ENCODE results near the gene HDAC4. TPM values are rescaled to one million over a fixed set of nuclear protein-coding genes. Genes with fewer than 3 reads are reported as not detected.
A peak's percentile ranks its signal among the peaks of the same experiment; 100 is the strongest.

Gene HDAC4
- total and polyA plus RNA-seq, 4 donors, result 6.8 to 75.5 (median 30.2) TPM

GRCh38 chr2:239019183-239019581, 381.6 kb downstream of the HDAC4 start:
- no peaks in the 10 kb centered on the region for H3K4me1 ChIP-seq (ENCODE audit: control insufficient read depth in 1 of 2, insufficient read depth in 2 of 2, low read length in 2 of 2)
- intact Hi-C loops (cut with DNase I), result no loop called here
- no peak overlapping the region for H3K4me3 ChIP-seq (ENCODE audit: low read length in 2 of 2)
- 78 to 95% methylated on average over 6 of the region's 6 CpGs for WGBS, 2 donors
- H3K9me3 ChIP-seq (ENCODE audit: control insufficient read depth, low read length), result no peaks in the 10 kb centered on the region
- H3K27me3 ChIP-seq (ENCODE audit: control insufficient read depth in 1 of 2, insufficient read depth in 2 of 2, low read length in 1 of 2), result no peaks in the 10 kb centered on the region
- H3K27ac ChIP-seq (ENCODE audit: low read depth in 1 of 2, low read length in 2 of 2), result no peak overlapping the region
- ATAC-seq (ENCODE audit: low FRiP score) (no peak), DNase-seq (peak in 1 of 2 donors; percentile 54)
- no peaks in the 10 kb centered on the region for H3K36me3 ChIP-seq (ENCODE audit: control insufficient read depth in 1 of 2, insufficient read depth in 2 of 2, low read length in 1 of 2)

DNA sequence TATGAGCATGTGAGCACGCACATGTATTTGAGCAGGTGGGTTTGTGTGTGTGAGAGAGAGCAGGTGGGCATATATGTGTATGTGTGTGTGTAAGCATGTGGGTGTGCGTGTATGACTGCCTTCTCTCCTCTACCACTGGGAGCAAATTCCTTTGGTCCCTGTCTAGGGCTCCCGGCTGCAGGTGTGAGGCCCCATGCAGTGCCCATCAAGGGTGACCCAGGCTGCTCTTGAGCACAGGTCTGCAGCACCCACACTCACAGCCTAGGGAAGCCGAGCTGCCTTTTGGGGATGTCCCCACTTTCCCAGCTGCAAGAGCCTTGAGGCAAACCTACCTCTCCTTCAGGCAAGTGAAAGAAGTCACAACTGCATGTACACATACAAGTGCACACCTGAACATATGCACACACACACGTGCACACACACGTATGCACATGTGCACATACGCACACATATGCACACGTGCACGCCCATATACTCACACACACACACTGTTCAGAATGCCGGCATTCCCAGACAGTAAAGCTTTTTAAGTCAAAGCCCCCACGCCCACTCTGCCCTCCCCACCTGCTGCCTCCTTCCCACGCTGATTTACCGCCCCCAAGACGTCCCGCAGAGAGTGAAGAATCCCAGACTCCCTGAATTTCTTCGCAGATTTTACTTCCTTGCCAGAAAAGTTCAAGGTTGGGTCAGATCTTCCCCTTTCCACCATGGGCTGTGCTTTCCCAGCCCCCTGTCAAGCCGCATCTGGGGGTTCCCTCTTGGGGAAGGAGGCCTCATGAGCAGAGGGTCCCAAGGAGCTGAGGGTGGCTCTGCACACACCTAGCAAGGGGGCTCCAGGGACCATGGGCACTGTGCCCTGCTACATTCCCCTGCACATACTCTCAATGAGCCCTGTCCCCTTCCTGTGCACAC, 382.3 kb downstream of the HDAC4 start:
- no peaks in the 10 kb centered on the region for H3K36me3 ChIP-seq (ENCODE audit: control insufficient read depth in 1 of 2, insufficient read depth in 2 of 2, low read length in 1 of 2)
- no peaks in the 10 kb centered on the region for H3K9me3 ChIP-seq (ENCODE audit: control insufficient read depth, low read length)
- no peak overlapping the region for H3K4me3 ChIP-seq (ENCODE audit: low read length in 2 of 2)
- H3K27ac ChIP-seq (ENCODE audit: low read depth in 1 of 2, low read length in 2 of 2), result no peak overlapping the region
- DNase-seq (peak in 1 of 2 donors; percentile 27), ATAC-seq (ENCODE audit: low FRiP score) (no peak)
- 51 to 66% methylated on average over 17 of the region's 17 CpGs for WGBS, 2 donors
- no peaks in the 10 kb centered on the region for H3K4me1 ChIP-seq (ENCODE audit: control insufficient read depth in 1 of 2, insufficient read depth in 2 of 2, low read length in 2 of 2)
- H3K27me3 ChIP-seq (ENCODE audit: control insufficient read depth in 1 of 2, insufficient read depth in 2 of 2, low read length in 1 of 2), result no peaks in the 10 kb centered on the region
- intact Hi-C loops (cut with DNase I), result no loop called here

- Histone ChIP-seq H3K27ac (ENCODE audit: low read depth in 1 of 2, low read length in 2 of 2) (no peak overlapping the region), H3K9me3 (ENCODE audit: control insufficient read depth, low read length) (no peaks in the 10 kb centered on the region), H3K4me3 (ENCODE audit: low read length in 2 of 2) (no peak overlapping the region), H3K36me3 (ENCODE audit: control insufficient read depth in 1 of 2, insufficient read depth in 2 of 2, low read length in 1 of 2) (no peaks in the 10 kb centered on the region), H3K4me1 (ENCODE audit: control insufficient read depth in 1 of 2, insufficient read depth in 2 of 2, low read length in 2 of 2) (no peaks in the 10 kb centered on the region), H3K27me3 (ENCODE audit: control insufficient read depth in 1 of 2, insufficient read depth in 2 of 2, low read length in 1 of 2) (no peaks in the 10 kb centered on the region)
- WGBS, 2 donors, result 89 to 93% methylated on average over 12 of the region's 12 CpGs
- no peak for DNase-seq
- intact Hi-C loops (cut with DNase I), result no loop called here
- no peak for ATAC-seq (ENCODE audit: low FRiP score)
These were observed 383.2 kb downstream of the HDAC4 start for GRCh38 chr2:239017491-239018098.

GRCh38 chr2:239015901-239016675, 384.7 kb downstream of the HDAC4 start:
- no peaks in the 10 kb centered on the region for H3K27me3 ChIP-seq (ENCODE audit: control insufficient read depth in 1 of 2, insufficient read depth in 2 of 2, low read length in 1 of 2)
- intact Hi-C loops (cut with DNase I), result no loop called here
- H3K36me3 ChIP-seq (ENCODE audit: control insufficient read depth in 1 of 2, insufficient read depth in 2 of 2, low read length in 1 of 2), result no peaks in the 10 kb centered on the region
- H3K4me1 ChIP-seq (ENCODE audit: control insufficient read depth in 1 of 2, insufficient read depth in 2 of 2, low read length in 2 of 2), result no peaks in the 10 kb centered on the region
- no peak overlapping the region for H3K4me3 ChIP-seq (ENCODE audit: low read length in 2 of 2)
- no peaks in the 10 kb centered on the region for H3K9me3 ChIP-seq (ENCODE audit: control insufficient read depth, low read length)
- 84% methylated on average over 19 of the region's 19 CpGs for WGBS, 2 donors
- peak in 1 of 2 donors; percentile 63 for DNase-seq
- no peak overlapping the region for H3K27ac ChIP-seq (ENCODE audit: low read depth in 1 of 2, low read length in 2 of 2)
- ATAC-seq (ENCODE audit: low FRiP score), result no peak

DNA sequence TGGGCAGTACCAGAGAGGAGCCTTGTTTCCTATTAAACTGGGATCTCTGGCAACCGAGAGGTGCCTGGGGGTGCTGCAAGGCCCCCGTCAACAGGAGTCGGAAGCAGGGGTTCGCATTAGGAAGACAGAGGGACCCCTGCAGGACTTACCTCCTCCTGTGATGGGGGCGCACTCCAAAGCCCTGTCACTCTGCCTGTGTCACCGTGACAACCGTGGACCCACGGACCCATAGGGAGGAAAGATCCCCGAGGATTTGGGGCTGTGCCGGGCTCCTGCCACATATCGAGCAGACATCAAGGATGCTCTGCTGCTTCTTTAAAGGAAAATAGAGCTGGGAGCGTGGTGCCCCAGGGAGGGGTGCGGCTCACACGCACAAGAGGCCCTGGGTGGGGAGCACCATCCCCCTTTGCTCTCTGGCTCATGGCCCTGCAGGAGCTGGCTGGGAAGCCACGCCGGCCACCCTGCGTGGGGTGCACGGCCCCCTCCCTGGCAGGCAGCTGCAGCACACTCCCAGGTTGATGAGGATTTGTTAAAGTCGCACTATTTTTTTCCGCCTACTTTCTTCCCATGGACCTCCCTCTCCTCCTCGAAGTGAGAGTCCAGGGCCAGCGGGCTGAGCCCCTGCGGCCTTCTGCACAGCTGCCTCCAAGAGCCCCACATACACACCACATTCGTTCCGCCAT, 385.5 kb downstream of the HDAC4 start:
- intact Hi-C loops (cut with DNase I), result no loop called here
- Histone ChIP-seq H3K9me3 (ENCODE audit: control insufficient read depth, low read length) (no peaks in the 10 kb centered on the region), H3K4me3 (ENCODE audit: low read length in 2 of 2) (no peak overlapping the region), H3K27ac (ENCODE audit: low read depth in 1 of 2, low read length in 2 of 2) (no peak overlapping the region), H3K27me3 (ENCODE audit: control insufficient read depth in 1 of 2, insufficient read depth in 2 of 2, low read length in 1 of 2) (no peaks in the 10 kb centered on the region), H3K36me3 (ENCODE audit: control insufficient read depth in 1 of 2, insufficient read depth in 2 of 2, low read length in 1 of 2) (no peaks in the 10 kb centered on the region), H3K4me1 (ENCODE audit: control insufficient read depth in 1 of 2, insufficient read depth in 2 of 2, low read length in 2 of 2) (no peaks in the 10 kb centered on the region)
- DNase-seq, result peak in 1 of 2 donors; percentile 58
- 84 to 88% methylated on average over 25 of the region's 25 CpGs for WGBS, 2 donors
- ATAC-seq (ENCODE audit: low FRiP score), result no peak

- DNase-seq, result no peak
These were observed 386.2 kb downstream of the HDAC4 start for GRCh38 chr2:239014458-239015217.

DNA sequence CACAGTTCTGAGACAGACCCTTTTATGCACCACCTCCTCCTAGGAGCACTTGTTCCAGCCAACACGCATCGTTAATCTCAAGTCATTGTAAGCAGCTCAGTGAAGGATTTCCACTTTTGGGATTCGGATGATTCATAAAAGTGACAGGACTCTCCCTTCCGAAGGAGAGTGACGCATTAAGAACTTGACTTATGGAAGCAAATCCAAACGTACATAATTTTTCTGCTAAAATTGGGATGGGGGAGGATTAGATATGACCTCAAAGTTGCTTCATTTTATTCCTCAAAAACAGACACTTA, 387.2 kb downstream of the HDAC4 start:
- H3K4me1 ChIP-seq (ENCODE audit: control insufficient read depth in 1 of 2, insufficient read depth in 2 of 2, low read length in 2 of 2), result no peaks in the 10 kb centered on the region
- DNase-seq (no peak), ATAC-seq (ENCODE audit: low FRiP score) (no peak)
- H3K27me3 ChIP-seq (ENCODE audit: control insufficient read depth in 1 of 2, insufficient read depth in 2 of 2, low read length in 1 of 2), result no peaks in the 10 kb centered on the region
- 80 to 84% methylated on average over 6 of the region's 6 CpGs for WGBS, 2 donors
- H3K36me3 ChIP-seq (ENCODE audit: control insufficient read depth in 1 of 2, insufficient read depth in 2 of 2, low read length in 1 of 2), result no peaks in the 10 kb centered on the region
- H3K9me3 ChIP-seq (ENCODE audit: control insufficient read depth, low read length), result no peaks in the 10 kb centered on the region
- intact Hi-C loops (cut with DNase I), result no loop called here
- H3K27ac ChIP-seq (ENCODE audit: low read depth in 1 of 2, low read length in 2 of 2), result no peak overlapping the region
- no peak overlapping the region for H3K4me3 ChIP-seq (ENCODE audit: low read length in 2 of 2)

More at GRCh38 chr2:239014458-239015217, 386.2 kb downstream of the HDAC4 start:
- H3K9me3 ChIP-seq (ENCODE audit: control insufficient read depth, low read length), result no peaks in the 10 kb centered on the region
- H3K27ac ChIP-seq (ENCODE audit: low read depth in 1 of 2, low read length in 2 of 2), result no peak overlapping the region
- 86 to 88% methylated on average over 9 of the region's 9 CpGs for WGBS, 2 donors
- no peak for ATAC-seq (ENCODE audit: low FRiP score)
- H3K27me3 ChIP-seq (ENCODE audit: control insufficient read depth in 1 of 2, insufficient read depth in 2 of 2, low read length in 1 of 2), result no peaks in the 10 kb centered on the region
- H3K36me3 ChIP-seq (ENCODE audit: control insufficient read depth in 1 of 2, insufficient read depth in 2 of 2, low read length in 1 of 2), result no peaks in the 10 kb centered on the region
- intact Hi-C loops (cut with DNase I), result no loop called here
- no peaks in the 10 kb centered on the region for H3K4me1 ChIP-seq (ENCODE audit: control insufficient read depth in 1 of 2, insufficient read depth in 2 of 2, low read length in 2 of 2)
- no peak overlapping the region for H3K4me3 ChIP-seq (ENCODE audit: low read length in 2 of 2)
